ENCODE results near the gene PLIN3. TPM values are rescaled to one million over a fixed set of nuclear protein-coding genes. Genes with fewer than 3 reads are reported as not detected.

PLIN3 gene
- 73.1 TPM for total RNA-seq (ENCODE audit: unreplicated experiment)
- long read RNA-seq, transcript PLIN3-201 (8 exons, 2,333 nt), result major isoform, 108 of 128 reads
- long read RNA-seq, partial matches to known transcripts, result 12 of 128 reads
- long read RNA-seq, other reads (novel, unspliced or antisense), result 7 of 128 reads

DNA sequence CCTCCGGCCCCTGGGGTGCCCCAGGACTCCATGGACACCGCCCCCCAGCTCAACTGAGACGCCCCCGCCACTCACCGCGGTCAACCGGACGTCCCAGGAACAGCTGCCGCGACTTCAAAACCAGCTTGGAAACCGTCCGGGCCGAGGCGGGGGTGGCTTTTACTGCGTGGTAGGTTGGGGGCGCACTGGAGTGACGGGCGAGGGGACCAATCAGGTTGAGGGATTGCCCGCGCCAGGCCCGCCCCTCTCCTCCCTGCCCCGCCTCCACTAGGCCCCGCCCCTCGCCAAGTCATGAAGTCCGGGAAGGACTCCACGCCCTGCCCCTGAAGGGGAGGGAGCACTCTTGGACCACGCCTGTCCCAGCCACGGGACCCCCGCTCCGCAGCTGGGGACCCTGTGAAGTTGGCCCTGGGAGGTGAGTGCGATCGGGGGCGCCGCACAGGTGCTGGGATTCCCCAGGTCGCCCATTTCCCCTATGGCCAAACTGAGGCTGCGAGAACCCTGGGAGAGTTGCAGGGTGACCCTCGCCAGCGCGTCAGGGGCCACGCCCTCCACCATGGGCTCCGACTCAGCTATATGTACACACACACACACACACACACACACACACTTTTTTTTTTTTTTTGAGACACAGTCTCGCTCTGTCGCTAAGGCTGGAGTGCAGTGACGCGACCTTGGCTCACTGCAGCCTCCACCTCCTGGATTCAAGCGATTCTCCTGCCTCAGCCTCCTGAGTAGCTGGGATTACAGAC is at the start of gene PLIN3:
PLIN3 (minus strand) TSS at position 134 of the 752 bp plus-strand sequence. CDS start 6,273 bp downstream, outside the sequence.
- peak within 1 kb of the TSS; percentile 18 for H3K27ac Mint-ChIP-seq (ENCODE audit: unreplicated experiment)
- peak within 1 kb of the TSS; percentile 92 for H3K4me3 Mint-ChIP-seq (ENCODE audit: unreplicated experiment)
- no peaks in the 10 kb centered on the region for H3K36me3 Mint-ChIP-seq (ENCODE audit: low read depth, unreplicated experiment)
- peak; percentile 97 for DNase-seq (ENCODE audit: low spot score)
- peaks cover 6% of the 10 kb centered on the region for H3K27me3 Mint-ChIP-seq (ENCODE audit: unreplicated experiment)
- H3K4me1 Mint-ChIP-seq (ENCODE audit: unreplicated experiment), result peaks cover 5% of the 10 kb centered on the region
- TF ChIP-seq, protein P1, sequence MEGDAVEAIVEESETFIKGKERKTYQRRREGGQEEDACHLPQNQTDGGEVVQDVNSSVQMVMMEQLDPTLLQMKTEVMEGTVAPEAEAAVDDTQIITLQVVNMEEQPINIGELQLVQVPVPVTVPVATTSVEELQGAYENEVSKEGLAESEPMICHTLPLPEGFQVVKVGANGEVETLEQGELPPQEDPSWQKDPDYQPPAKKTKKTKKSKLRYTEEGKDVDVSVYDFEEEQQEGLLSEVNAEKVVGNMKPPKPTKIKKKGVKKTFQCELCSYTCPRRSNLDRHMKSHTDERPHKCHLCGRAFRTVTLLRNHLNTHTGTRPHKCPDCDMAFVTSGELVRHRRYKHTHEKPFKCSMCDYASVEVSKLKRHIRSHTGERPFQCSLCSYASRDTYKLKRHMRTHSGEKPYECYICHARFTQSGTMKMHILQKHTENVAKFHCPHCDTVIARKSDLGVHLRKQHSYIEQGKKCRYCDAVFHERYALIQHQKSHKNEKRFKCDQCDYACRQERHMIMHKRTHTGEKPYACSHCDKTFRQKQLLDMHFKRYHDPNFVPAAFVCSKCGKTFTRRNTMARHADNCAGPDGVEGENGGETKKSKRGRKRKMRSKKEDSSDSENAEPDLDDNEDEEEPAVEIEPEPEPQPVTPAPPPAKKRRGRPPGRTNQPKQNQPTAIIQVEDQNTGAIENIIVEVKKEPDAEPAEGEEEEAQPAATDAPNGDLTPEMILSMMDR (IDR thresholded peaks at IDR 0.05; ENCODE audit: unreplicated experiment), result peak; percentile 52
- no peaks in the 10 kb centered on the region for H3K9me3 Mint-ChIP-seq (ENCODE audit: unreplicated experiment)

DNA sequence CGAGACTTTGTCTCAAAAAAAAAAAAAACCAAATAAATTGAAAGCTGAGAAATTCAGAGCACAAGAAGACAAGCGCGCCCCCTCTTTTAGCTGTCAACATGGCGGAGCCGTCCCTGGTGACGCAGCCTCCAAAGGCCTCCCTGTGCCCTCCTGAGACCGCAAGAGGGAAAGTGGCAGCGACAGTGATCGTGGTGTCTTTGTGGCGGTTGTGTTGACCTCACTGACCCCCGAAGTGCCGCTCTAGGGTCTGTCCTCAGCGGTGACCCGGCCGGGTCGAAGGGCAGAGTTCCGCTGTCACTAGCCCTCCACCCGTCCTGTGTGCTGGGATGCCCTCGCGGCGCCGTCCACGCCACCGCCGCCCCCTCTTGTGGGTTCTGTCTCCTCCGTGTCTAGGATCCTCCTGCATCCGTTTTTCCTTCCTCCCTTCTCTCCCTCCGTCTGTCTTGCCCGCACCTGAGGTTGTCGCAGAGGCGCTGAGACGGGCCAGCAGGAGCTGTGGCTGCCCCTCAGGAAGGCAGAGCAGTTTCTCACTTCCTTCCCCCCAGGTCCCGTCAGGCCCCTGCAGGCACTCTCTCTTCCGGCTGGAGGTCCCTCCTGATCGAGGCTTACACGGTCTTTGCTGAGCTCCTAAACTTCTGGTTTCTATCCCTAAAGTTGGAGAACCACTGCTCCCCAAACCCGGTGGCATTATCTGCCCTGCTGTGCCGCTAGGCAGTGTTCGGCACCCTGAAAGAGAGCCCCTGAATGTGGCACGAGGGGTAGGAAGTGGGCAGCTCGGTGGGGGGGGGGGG is 49.0 kb upstream of the PLIN3 start:
- TF ChIP-seq, protein P1 (IDR thresholded peaks at IDR 0.05; ENCODE audit: unreplicated experiment), result no peak
- no peak for DNase-seq (ENCODE audit: low spot score)
- no peaks in the 10 kb centered on the region for H3K36me3 Mint-ChIP-seq (ENCODE audit: low read depth, unreplicated experiment)
- H3K4me1 Mint-ChIP-seq (ENCODE audit: unreplicated experiment), result peaks cover 7% of the 10 kb centered on the region
- H3K9me3 Mint-ChIP-seq (ENCODE audit: unreplicated experiment), result no peaks in the 10 kb centered on the region
- peaks cover 8% of the 10 kb centered on the region for H3K27me3 Mint-ChIP-seq (ENCODE audit: unreplicated experiment)
- no peak overlapping the region for H3K27ac Mint-ChIP-seq (ENCODE audit: unreplicated experiment)
- H3K4me3 Mint-ChIP-seq (ENCODE audit: unreplicated experiment), result no peak overlapping the region

- Mint-ChIP-seq H3K4me3 (ENCODE audit: unreplicated experiment) (no peak overlapping the region), H3K27me3 (ENCODE audit: unreplicated experiment) (peaks cover 5% of the 10 kb centered on the region), H3K4me1 (ENCODE audit: unreplicated experiment) (peaks cover 13% of the 10 kb centered on the region), H3K27ac (ENCODE audit: unreplicated experiment) (no peak overlapping the region), H3K36me3 (ENCODE audit: low read depth, unreplicated experiment) (no peaks in the 10 kb centered on the region), H3K9me3 (ENCODE audit: unreplicated experiment) (no peaks in the 10 kb centered on the region)
- TF ChIP-seq, protein P1 (IDR thresholded peaks at IDR 0.05; ENCODE audit: unreplicated experiment), result no peak
- DNase-seq (ENCODE audit: low spot score), result no peak
These were observed 47.5 kb upstream of the PLIN3 start for GRCh38 chr19:4914736-4915501.

GRCh38 chr19:4913996-4914735 is 46.7 kb upstream of the PLIN3 start:
- TF ChIP-seq, protein P1 (IDR thresholded peaks at IDR 0.05; ENCODE audit: unreplicated experiment), result no peak
- peaks cover 13% of the 10 kb centered on the region for H3K4me1 Mint-ChIP-seq (ENCODE audit: unreplicated experiment)
- no peaks in the 10 kb centered on the region for H3K9me3 Mint-ChIP-seq (ENCODE audit: unreplicated experiment)
- no peak overlapping the region for H3K4me3 Mint-ChIP-seq (ENCODE audit: unreplicated experiment)
- no peaks in the 10 kb centered on the region for H3K36me3 Mint-ChIP-seq (ENCODE audit: low read depth, unreplicated experiment)
- no peak for DNase-seq (ENCODE audit: low spot score)
- peaks cover 3% of the 10 kb centered on the region for H3K27me3 Mint-ChIP-seq (ENCODE audit: unreplicated experiment)
- no peak overlapping the region for H3K27ac Mint-ChIP-seq (ENCODE audit: unreplicated experiment)
